Stomach (tissue), 4 donors: Measurements from ENCODE around the gene ADPRHL1.

ENCODE experiments used
- EP300 ChIP-seq: sonication (generic); formaldehyde crosslinking; IDR thresholded peaks from one replicate; pipeline ENCODE4 v1.6.1; 2017; ENCODE audit warnings: antibody characterized with exemption
- POLR2A ChIP-seq, 4 donors: fragments of 450-650 bp; IDR thresholded peaks; one replicate each; pipeline ENCODE4 v1.6.1; 2016; ENCODE audit warnings: antibody characterized with exemption in 4 of 4, control low read depth in 2 of 4, mild to moderate bottlenecking in 1 of 4, moderate library complexity in 1 of 4
- POLR2AphosphoS5 ChIP-seq, 3 donors: sonication (generic); formaldehyde crosslinking; IDR thresholded peaks; one replicate each; pipeline ENCODE4 v1.6.1; 2016; ENCODE audit warnings: antibody characterized with exemption in 3 of 3
- TF ChIP-seq, protein P1 (sequence below), 7 experiments: fragments of 450-650 bp in 4 of 7; fragments of 200-600 bp in 3 of 7; sonication (generic) in 3 of 7; IDR thresholded peaks; one replicate each; pipeline ENCODE4 v1.5.1; 2016 to 2019; ENCODE audit warnings: antibody characterized with exemption in 7 of 7, control low read depth in 2 of 7, mild to moderate bottlenecking in 1 of 7

GRCh38 chr13:113466383-113466782 lies 13.1 kb upstream of the ADPRHL1 start:
- TF ChIP-seq POLR2AphosphoS5 (IDR thresholded peaks at IDR 0.05) (no peak), POLR2A (IDR thresholded peaks at IDR 0.05) (no peak), EP300 (no peak)
- TF ChIP-seq, protein P1, sequence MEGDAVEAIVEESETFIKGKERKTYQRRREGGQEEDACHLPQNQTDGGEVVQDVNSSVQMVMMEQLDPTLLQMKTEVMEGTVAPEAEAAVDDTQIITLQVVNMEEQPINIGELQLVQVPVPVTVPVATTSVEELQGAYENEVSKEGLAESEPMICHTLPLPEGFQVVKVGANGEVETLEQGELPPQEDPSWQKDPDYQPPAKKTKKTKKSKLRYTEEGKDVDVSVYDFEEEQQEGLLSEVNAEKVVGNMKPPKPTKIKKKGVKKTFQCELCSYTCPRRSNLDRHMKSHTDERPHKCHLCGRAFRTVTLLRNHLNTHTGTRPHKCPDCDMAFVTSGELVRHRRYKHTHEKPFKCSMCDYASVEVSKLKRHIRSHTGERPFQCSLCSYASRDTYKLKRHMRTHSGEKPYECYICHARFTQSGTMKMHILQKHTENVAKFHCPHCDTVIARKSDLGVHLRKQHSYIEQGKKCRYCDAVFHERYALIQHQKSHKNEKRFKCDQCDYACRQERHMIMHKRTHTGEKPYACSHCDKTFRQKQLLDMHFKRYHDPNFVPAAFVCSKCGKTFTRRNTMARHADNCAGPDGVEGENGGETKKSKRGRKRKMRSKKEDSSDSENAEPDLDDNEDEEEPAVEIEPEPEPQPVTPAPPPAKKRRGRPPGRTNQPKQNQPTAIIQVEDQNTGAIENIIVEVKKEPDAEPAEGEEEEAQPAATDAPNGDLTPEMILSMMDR (IDR thresholded peaks at IDR 0.05): no peak
